NT2/D1 (cell line): ENCODE data around the gene SLC12A8.

ENCODE experiments used
- SUZ12 ChIP-seq: IDR thresholded peaks from 2 replicates; pipeline ENCODE4 v1.6.1; 2011; ENCODE audit not compliant: insufficient read length, insufficient read depth; ENCODE audit errors: extremely low read depth
- ZNF274 ChIP-seq: IDR thresholded peaks from 2 replicates; pipeline ENCODE4 v1.6.1; 2011; ENCODE audit warnings: mild to moderate bottlenecking, low read depth, low read length

DNA sequence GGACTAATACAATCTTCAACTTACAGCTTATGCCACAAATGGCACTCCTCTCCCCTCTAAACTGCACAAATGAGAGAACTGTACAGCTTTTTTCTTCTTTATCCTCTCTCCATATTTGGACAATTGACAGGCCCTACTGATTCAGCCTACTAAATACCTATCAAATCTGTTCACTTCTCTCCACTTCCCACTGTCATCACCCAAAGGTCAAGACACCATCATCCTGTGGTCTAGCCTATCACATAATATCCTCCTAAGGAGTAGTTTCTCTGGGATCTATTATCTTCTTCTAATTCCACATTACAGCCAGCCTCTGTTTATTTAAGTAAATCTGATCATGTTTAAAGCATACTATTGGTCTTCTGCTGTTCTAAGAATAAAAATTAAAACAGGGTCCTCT, 33.0 kb upstream of the SLC12A8 start:
- TF ChIP-seq ZNF274 (no peak), SUZ12 (no peak)
